Suppressor macrophage treated with lipopolysaccharide for 1 hour (primary cell): ENCODE measurements around the gene CACNA2D3.
"Not testable (repeated sequence)": the region's sequence is repeated elsewhere in the genome, so short reads cannot be mapped to it uniquely, and the experiment has no call there.

Experiments used
- DNase-seq, 3 donors: peaks; one replicate each; pipeline ENCODE4 v3.0.0-alpha.2; 2020 to 2022

CACNA2D3 gene

DNA sequence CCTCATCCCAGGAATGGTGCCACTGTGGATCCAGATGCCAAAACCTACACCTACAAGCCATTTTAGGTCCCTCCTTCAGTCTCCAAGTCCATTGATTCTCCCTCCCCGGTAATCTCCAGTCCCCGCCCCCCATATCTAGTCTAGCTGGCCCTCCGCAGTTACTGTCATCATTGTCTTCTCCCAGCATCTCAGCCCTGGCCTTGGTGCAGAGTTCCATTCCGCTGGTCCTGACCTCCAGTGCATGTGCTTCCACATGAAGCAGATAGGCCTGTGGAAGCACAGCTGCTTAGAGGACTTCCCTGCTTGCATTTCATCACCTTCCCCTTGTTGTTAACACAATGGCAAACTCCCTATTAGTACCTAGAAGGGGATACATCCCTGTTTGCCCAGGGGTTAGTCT lies 473.7 kb downstream of the CACNA2D3 start:
- DNase-seq: no peak

GRCh38 chr3:54599716-54600115 lies 477.4 kb downstream of the CACNA2D3 start:
- no peak for DNase-seq

- no peak for DNase-seq
These were observed 478.3 kb downstream of the CACNA2D3 start for GRCh38 chr3:54600441-54601204.

- DNase-seq: no peak
These were observed 482.1 kb downstream of the CACNA2D3 start for GRCh38 chr3:54604495-54604894.

DNA sequence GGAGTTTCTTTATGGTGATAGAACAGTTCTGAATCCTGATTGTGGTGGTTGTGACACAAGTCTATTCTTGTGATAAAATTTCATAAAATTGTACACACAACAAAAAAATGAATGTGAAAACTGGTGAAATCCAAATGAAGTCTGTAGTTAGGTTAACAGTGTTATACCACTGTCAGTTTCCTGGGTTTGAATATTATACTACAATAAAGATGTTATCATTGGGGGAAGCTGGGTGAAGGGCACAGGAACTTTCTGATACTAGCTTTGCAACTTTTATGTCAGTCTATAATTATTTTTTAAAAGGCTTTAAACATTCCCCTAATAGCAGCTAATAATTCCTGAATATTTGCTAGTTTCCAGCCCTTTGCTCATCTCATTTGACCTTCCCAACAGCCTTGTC lies 485.7 kb downstream of the CACNA2D3 start:
- DNase-seq: no peak

- no peak for DNase-seq
These were observed 496.7 kb downstream of the CACNA2D3 start for GRCh38 chr3:54619053-54619452.

- DNase-seq: no peak
These were observed 497.2 kb downstream of the CACNA2D3 start for GRCh38 chr3:54619531-54619930.

DNA sequence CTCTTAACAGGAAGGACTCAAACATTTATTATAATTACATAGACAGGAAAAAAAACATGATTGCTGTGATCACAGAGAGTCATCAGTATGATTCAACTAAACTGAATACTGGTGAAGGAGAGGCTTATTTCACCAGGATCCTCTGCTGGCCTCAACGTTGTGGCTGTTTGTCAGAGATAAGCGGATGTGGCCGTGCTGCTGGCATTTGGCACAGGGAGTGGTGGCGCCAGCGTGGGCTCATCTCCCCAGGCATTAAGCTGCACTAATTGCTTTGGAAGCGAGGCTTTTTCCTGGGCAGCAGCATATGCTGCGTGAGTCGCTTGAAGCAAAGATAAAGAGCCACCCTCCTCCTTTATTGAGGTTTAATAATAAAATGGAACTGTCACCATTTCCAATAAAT lies 498.8 kb downstream of the CACNA2D3 start:
- DNase-seq: no peak

GRCh38 chr3:54622678-54623077 lies 500.3 kb downstream of the CACNA2D3 start:
- no peak for DNase-seq

GRCh38 chr3:54625805-54626787 lies 503.7 kb downstream of the CACNA2D3 start:
- no peak for DNase-seq

DNA sequence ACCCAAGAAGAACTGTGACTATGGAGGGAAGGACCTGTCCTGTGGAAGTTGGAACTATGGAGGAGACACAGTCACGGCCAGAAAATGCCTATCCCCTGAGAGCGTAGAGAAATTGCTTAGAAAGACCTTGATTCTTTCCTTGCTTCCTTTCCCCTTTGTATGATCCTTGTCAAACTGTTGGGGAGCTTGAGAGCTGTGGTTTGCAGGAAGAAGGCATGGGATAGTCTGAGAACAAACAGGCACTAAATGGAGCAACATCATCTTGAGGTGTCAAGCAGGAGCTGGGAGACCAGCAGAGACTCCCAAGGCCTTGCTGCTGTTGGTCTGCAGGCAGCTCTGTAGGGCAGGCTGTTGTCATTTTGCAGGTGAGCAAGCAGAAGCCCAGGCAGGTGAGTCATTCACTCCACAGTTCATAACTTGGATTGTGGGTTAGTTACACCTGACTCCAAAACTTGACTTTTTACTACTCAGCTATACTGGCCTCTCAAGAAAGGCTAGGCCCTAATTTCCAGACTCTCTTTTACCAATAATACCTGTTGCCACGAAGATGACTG lies 506.6 kb downstream of the CACNA2D3 start:
- DNase-seq: no peak

DNA sequence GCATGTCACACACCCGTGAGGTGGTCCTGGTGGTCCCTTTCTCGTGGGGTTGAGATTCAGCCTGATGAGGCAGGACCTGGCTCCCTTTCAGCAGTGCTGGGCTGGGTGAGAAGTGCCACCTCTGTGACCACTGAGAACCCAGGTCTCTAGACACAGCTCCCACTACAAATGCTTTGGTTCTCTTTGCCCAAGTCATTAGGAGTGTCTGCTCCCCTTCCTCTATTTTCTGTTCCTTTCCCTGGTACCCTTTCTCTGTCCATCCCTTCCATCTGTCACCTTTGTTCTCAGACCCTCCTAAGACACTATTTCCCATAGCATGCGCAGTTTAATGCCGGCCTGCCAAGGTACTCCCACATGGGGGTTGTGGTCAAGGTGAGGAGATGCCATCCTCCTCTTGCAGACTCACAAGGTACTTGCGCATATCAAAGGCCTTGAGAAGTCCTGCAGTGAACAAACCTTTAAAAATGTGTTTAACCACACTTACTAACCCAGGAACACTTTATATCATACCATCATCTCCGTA lies 507.8 kb downstream of the CACNA2D3 start:
- no peak for DNase-seq

- not testable (repeated sequence) for DNase-seq
These were observed 508.6 kb downstream of the CACNA2D3 start for GRCh38 chr3:54631001-54631400.

DNA sequence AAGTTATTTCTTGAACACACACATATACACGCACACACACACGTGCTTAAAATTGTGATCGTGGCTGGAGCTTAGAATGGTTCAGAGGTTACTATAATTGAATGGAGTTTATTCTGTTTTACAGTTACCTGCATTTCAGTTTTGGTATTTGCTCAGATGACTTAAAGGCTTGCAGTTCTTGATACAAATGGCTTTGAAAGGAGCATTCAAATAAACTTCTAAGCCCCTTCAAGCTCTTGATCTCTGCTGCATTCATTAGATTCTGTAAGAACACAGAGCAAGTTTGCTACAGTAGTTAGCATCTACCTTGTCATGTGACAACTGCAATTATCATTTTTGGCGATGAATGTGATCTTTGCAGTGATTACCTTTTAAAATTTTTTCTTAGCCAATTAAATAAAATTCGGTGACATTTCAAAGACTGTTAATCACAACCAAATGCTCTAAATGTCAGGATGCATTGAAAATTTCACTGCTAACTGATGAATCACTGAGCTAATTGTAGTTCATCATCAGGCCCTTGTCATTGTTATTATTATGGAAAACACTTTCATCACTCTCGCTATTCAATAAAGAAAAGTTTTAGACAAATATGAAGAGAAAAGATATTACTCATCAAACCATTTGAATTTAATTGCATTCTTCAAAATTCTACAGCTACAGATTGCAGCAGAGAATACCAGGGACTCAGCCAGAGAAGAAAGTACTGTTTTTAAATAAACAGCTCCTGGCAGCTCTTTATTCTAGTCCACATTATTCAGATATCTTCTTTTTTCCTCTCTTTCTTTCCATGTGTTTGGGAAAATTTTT lies 509.4 kb downstream of the CACNA2D3 start:
- no peak for DNase-seq

GRCh38 chr3:54632326-54632665 lies 509.9 kb downstream of the CACNA2D3 start:
- DNase-seq: no peak

DNA sequence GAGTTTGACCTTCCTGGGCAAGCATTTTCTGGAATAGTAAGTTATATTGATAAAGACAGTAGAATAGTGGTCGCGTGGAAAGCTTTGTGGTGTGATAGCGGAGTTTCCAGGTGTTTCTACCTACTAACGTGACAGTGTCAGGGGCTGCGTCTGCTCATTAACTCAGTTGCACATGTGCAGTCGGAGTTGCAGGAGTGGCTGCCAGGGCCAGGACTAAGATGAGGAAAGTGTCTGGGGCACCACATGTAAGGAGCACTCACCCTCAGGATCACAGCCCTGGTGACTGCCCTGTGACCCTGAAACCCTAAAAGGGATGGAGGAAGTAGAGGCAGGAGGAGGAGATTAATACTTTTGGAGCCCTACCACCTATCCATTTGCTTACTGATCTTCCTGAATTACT lies 510.5 kb downstream of the CACNA2D3 start:
- DNase-seq: no peak

- no peak for DNase-seq
These were observed 511.2 kb downstream of the CACNA2D3 start for GRCh38 chr3:54633444-54634121.

GRCh38 chr3:54634122-54634469 lies 511.7 kb downstream of the CACNA2D3 start:
- no peak for DNase-seq

DNA sequence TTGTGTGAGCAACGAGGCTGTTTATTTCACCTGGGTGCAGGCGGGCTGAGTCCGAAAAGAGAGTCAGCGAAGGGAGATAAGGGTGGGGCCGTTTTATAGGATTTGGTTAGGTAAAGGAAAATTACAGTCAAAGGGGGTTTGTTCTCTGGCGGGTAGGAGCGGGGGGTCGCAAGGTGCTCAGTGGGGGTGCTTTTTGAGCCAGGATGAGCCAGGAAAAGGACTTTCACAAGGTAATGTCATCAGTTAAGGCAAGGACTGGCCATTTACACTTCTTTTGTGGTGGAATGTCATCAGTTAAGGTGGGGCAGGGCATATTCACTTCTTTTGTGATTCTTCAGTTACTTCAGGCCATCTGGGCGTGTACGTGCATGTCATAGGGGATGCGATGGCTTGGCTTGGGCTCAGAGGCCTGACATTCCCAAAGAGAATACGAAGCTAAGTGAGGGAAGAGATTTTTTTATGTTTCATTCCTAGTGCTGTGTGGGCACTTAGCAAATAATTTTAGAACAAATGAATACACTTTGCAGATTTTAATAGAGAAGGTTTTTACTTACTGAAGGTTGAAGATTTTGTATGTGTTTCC lies 517.5 kb downstream of the CACNA2D3 start:
- DNase-seq: not testable (repeated sequence)

DNA sequence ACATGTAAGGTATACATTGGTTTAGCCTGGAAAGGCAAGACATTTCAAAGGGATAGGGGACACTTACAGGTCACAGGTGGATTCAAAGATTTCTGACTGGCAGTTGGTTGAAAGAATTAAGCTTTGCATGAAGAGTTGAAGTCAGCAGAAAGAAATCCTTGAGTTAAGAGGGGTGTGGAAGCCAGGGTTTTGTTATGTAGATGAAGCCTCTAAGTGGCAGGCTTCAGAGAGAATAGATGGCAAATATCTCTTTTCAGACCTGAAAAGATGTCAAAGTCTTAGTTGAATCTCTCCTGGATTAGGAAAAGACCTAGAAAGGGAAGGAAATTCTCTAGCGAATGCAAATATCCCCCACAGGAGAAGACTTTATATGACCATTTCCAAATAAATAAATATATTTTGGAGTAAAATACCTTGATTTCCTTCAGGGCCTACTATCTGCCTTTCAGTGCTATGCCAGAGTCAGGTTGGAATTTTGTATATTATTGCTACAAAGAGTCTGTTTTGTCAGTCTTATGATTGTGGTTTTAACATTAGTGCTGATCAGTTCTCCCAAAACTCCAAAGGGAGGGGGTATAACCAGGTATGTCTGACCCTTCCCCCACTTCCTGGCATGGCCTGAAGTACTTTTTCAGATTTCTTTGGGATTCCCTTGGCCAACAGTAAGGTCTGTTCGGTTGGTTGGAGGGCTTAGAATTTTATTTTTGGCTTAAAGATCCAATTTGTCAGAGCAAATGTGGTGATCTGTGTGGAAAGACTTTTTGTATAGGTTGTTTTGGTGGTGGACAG lies 519.1 kb downstream of the CACNA2D3 start:
- no peak for DNase-seq

DNA sequence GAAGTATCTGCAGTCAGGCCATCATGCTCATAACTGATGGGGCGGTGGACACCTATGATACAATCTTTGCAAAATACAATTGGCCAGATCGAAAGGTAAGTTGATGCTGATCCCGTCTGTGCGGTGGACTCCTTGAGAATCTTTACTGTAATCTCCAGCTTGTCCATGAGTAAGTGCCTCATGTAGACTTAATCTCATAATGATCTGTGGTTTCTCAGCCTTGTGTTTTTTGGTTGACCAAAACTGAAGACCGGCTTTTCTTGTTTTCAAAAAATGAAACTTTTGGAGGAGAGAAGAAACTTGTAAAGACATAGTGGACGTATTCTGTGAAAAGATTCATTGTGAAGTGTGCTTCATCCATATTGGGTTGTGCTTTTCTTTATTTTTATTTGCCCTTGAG lies 519.8 kb downstream of the CACNA2D3 start:
- DNase-seq: no peak
